Right kidney (tissue), 9 donors: ENCODE results near the gene CCNG2.
"Not testable (repeated sequence)": the region's sequence is repeated elsewhere in the genome, so short reads cannot be mapped to it uniquely, and the experiment has no call there.

Experiments
- DNase-seq: peaks from one replicate; pipeline ENCODE4 v3.0.0-alpha.2; 2016
- long read RNA-seq, 8 donors: transcript quantifications; one replicate each; lab custom pipeline, GENCODE V29; 2026

The CCNG2 gene
- long read RNA-seq, donor 1, full-length matches to known transcripts = 20 of 33 reads
- long read RNA-seq, donor 1, partial matches to known transcripts = 5 of 33 reads
- long read RNA-seq, donor 1, other reads (novel, unspliced or antisense) = 8 of 33 reads
- long read RNA-seq, donor 2, full-length matches to known transcripts = 7 of 17 reads
- long read RNA-seq, donor 2, partial matches to known transcripts = 5 of 17 reads
- long read RNA-seq, donor 2, other reads (novel, unspliced or antisense) = 5 of 17 reads
- long read RNA-seq, donor 3, full-length matches to known transcripts = 12 of 17 reads
- long read RNA-seq, donor 3, partial matches to known transcripts = 5 of 17 reads
- long read RNA-seq, donor 3, other reads (novel, unspliced or antisense) = 0 of 17 reads
- long read RNA-seq, donor 4, full-length matches to known transcripts = 16 of 30 reads
- long read RNA-seq, donor 4, partial matches to known transcripts = 6 of 30 reads
- long read RNA-seq, donor 4, other reads (novel, unspliced or antisense) = 8 of 30 reads
- long read RNA-seq, donor 5, full-length matches to known transcripts = 22 of 35 reads
- long read RNA-seq, donor 5, partial matches to known transcripts = 7 of 35 reads
- long read RNA-seq, donor 5, other reads (novel, unspliced or antisense) = 6 of 35 reads
- long read RNA-seq, donor 6, full-length matches to known transcripts = 21 of 27 reads
- long read RNA-seq, donor 6, partial matches to known transcripts = 6 of 27 reads
- long read RNA-seq, donor 6, other reads (novel, unspliced or antisense) = 0 of 27 reads
- long read RNA-seq, donor 7, full-length matches to known transcripts = 36 of 48 reads
- long read RNA-seq, donor 7, partial matches to known transcripts = 5 of 48 reads
- long read RNA-seq, donor 7, other reads (novel, unspliced or antisense) = 7 of 48 reads
- long read RNA-seq, donor 8, full-length matches to known transcripts = 19 of 24 reads
- long read RNA-seq, donor 8, partial matches to known transcripts = 0 of 24 reads
- long read RNA-seq, donor 8, other reads (novel, unspliced or antisense) = 5 of 24 reads

- peak; percentile 98 for DNase-seq
Measured at GRCh38 chr4:77156912-77157858, at the start of gene CCNG2. CCNG2 (plus strand) TSS chr4:77157207; CDS start chr4:77158533, 1,326 bp downstream.

- no peak for DNase-seq
Measured at GRCh38 chr4:77110730-77111129, 46.3 kb upstream of the CCNG2 start.

- no peak for DNase-seq
Measured at GRCh38 chr4:77113069-77113468, 43.9 kb upstream of the CCNG2 start.

- no peak for DNase-seq
Measured at GRCh38 chr4:77117721-77118120, 39.3 kb upstream of the CCNG2 start.

DNA sequence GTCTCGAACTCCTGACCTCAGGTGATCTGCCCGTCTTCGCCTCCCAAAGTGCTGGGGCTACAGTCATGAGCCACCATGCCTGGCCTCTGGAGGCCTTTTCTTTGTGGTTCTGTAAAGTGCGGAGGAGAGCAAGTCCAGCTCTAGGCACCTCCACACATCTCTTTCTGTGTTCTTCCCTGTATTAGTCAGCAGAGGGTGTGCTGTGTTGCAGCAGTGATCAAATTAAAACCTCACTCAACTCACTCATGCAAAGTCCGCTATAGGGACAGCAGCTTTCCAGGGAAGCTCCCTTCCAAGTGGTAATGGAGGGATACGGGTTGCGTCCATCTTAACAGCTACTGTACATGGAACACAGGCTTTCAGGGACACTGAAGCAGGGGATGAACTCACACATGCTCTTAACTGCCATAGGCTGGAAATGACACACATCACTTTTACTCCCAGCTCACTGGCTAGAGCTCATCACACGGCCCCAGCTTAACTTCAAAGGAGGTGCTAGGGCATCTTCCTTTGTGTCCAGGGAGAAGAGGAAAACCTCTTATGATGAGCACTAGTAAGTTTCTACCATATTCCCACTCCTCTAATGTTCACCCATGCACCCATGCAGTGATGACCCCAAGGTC is 36.0 kb upstream of the CCNG2 start:
- no peak for DNase-seq

DNA sequence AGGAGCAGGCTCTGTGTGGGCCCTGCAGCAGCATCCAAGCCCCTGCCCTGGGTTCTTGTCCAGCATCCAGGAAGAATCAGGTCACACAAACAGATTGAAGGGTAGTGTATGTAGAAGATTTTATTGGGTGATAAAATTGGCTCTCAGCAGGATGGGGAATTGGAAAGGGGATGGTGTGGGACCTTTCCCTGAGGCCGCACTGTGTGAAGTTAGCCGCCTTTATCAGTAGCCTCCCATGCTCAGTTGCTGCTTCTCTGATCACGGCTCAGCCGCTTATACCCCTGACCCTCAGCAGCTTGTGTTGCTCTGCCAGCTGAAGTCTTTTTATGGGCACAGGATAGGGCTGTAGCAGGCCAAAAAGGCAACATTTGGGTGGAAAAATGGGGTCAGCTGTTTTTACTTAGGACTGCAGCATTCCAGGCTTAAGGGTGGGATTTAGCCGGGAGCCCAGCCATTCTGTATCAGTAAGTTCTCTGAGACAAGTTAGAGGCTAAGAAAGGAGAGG is 35.2 kb upstream of the CCNG2 start:
- DNase-seq = no peak

- DNase-seq = no peak
Measured at GRCh38 chr4:77122656-77123055, 34.4 kb upstream of the CCNG2 start.

GRCh38 chr4:77123411-77123810 is 33.6 kb upstream of the CCNG2 start:
- no peak for DNase-seq

DNA sequence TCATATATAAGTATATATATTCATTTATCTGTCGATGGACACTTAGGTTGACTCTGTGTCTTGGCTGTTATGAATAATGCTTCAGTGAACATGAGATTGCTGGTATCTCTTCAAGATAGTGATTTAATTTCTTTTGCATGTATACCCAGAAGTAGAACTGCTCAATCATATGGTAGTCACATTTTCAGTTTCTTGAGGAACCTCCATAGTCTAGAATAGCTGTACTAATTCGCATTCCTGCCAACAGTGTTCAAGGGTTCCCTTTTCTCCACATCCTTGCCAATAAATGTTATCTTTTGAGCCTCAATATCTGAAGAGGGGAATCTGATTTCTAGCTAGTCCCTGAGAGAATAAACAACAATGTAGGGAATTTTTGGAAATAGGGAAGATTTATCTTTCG is 32.4 kb upstream of the CCNG2 start:
- DNase-seq = no peak

DNA sequence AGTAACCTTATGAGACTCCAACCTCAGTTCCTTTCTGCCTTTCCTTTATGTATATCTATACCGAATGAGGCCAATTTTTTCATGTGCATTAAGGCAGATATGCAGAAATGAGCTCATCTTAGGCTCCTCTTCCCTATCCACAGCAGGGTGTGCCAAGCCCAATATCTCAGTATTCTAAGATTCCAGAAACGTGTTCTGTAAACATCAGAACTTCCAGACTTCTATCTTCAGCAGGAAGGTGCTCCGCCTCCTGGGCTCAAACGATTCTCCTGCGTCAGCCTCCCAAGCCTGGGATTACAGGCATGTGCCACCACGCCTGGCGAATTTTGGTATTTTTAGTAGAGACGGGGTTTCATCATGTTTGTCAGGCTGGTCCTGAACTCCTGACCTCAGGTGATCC is 31.0 kb upstream of the CCNG2 start:
- DNase-seq = no peak

DNA sequence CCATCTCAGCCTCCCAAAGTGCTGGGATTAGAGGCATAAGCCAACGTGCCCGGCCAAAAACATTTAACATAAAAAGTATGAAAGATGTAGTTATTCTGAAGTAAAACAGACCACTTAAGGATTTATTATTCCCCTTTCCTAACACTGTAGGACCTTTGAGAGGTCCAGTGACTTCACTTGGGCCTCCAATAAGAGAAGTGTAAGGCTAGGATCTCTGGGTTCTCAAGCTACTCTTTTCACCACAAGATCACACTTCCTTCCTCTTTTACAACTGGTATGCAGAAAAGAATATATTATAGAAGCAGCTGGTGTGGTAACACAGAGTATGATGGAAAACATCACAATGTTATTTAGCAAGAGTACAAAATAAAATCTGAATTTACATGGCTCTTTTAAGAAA is 30.2 kb upstream of the CCNG2 start:
- DNase-seq = no peak

GRCh38 chr4:77127215-77127614 is 29.8 kb upstream of the CCNG2 start:
- no peak for DNase-seq

DNA sequence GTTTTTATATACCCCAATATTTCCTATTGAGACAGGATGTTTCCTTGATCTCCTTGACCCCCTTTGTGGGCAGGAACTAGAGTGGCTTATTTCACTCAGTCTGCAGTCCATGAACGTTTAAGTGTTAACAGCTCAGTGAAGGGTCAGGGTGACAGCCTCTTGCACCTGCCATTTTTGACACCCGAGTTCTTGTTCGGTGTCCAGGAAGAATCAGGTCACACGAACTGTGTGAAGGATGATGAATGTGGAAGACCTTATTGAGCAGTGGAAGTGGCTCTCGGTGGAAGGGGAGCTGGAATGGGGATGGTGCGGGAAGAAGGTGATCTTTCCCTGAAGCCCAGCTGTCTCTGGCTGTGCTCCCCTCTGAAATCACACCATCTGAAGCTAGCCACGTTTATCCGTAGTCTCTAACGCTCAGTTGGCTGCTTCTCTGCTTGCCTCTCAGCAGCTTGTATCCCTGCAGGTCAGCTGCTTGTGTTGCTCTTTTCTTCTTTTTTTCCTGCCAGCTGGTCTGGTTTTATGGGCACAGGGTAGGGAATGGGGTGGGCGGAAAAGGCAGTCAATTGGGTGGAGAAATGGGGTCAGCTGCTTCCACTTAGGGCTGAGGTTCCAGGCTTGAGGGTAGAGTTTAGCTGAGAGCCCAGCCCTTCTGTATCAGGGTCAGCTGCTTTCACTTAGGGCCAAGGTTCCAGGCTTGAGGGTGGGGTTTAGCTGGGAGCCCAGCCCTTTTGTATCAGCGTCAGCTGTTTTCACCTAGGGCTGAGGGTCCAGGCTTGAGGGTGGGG is 29.0 kb upstream of the CCNG2 start:
- DNase-seq = no peak

- DNase-seq = no peak
Measured at GRCh38 chr4:77132652-77133312, 24.2 kb upstream of the CCNG2 start.

DNA sequence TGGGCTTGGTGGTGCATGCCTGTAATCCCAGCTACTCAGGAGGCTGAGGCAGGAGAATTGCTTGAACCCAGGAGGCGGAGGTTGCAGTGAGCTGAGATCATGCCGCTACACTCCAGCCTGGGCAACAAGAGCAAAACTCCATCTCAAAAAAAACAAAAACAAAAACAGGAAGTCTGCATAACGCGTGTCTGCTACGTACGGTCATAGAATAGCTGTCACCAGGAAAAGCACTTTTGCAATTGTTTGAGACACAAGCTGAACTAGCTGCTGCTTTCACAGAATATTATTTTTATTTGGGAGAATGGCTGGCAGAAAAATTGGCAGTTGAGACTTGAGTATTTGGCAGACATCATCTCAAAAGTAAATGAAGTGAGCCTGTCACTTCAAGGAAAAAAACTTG is 19.6 kb upstream of the CCNG2 start:
- not testable (repeated sequence) for DNase-seq

DNA sequence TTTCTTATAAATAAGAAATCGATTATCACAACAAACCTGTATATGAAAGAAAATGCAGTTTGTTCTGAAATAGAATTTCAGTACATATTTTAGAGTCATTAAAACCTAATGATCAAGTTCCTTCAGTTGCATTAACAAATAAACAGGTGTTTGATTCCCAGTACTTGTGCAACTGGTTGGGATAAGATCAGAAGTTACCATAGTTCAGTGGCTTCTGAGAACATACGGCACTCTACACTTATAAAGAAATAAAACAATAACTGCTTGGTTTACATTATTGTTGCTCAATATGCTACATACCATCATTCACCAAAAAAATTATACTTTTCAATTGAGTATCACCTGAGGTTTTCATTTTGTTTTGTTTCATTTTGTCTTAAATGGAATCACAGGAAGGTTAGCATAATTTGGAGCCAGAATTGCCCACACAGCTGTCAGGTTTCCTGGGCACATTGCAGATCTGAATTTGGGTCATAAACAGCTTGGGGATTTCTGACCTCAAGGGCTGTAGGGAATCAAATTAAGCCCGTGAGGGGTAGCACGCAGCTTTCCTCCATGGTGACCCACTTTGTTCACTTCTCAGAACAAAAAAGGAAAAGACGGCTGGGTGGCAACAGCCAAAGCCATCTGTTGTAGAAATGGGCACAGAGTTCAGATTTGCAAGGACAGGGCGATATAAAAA is 14.9 kb upstream of the CCNG2 start:
- no peak for DNase-seq

DNA sequence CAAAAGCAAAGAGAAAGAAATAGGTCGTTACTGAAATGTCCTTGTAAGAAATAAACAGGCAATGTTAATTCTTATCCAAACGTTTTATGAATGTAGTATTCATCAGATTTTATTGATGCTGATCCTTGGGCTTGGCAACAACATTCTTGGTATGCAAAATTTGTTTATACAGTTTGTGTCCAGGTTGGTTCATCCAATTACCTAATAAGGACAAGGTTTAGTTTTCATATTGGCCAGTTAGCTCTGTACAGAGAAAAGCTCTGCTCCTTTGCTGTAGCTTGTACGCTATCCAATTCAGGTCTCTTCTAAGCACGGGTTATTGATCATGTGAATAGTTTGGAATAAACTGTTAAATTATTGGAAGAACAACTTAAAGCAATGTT is 14.4 kb upstream of the CCNG2 start:
- no peak for DNase-seq

DNA sequence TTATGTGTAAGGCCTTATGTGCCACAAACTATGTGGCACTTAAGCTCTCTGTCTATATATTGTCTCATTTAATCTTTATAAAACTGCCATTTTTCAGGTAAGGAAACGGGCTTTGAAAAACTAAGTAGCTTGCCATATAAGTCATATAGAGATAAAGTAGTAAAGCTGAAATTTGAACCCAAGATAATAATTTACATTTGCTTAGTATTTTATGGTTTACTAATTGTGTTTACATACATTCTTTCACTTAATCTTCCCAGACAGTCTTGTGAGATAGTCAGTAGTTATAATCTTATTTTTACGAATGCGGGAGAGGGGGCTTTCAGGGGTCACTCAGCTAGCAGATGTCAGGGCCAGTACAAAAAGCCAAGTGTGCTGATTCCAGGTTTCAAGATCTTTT is 13.9 kb upstream of the CCNG2 start:
- DNase-seq = no peak

- DNase-seq = no peak
Measured at GRCh38 chr4:77145842-77146185, 11.2 kb upstream of the CCNG2 start.
